Endothelial cell of umbilical vein (primary cell): ENCODE results near the gene RPS6KA4. TPM values are rescaled to one million over a fixed set of nuclear protein-coding genes. Genes with fewer than 3 reads are reported as not detected.

ENCODE experiments used
- BruUV-seq: library from RNA; stranded (reverse); fragments of 400-500 nt; replicated peaks from 2 replicates; lab custom pipeline; 2021; lab: Mats Ljungman, UMichigan
- CTCF ChIA-PET: fragments of 300-600, 350-600 bp; sonication (Branson Sonifier 250); formaldehyde crosslinking; loops from one replicate; lab custom pipeline; 2021; ENCODE audit warnings: antibody characterized with exemption, inconsistent platforms; lab: Charles Lee
- POLR2A ChIA-PET: fragments of 300-600, 350-600 bp; sonication (Branson Sonifier 250); formaldehyde crosslinking; loops from one replicate; lab custom pipeline; 2021; ENCODE audit warnings: antibody characterized with exemption, inconsistent platforms; lab: Charles Lee
- DNase-seq: peaks from one replicate; pipeline ENCODE4 v3.0.0-alpha.2; 2011; ENCODE audit warnings: low read depth, low spot score
- FAIRE-seq: peaks from 2 replicates; lab custom pipeline; 2011; peaks lifted over from hg19 to GRCh38; lab: Jason Lieb, UNC
- H2AFZ ChIP-seq: 2 replicates; pipeline ENCODE4 v1.6.0; 2012; ENCODE audit warnings: low read depth, low read length, control low read depth, inconsistent platforms
- H3K27ac ChIP-seq: 2 replicates; pipeline ENCODE4 v1.5.1; 2011; ENCODE audit warnings: low read depth, mild to moderate bottlenecking, control low read depth, low read length, moderate library complexity; ENCODE audit not compliant: insufficient read depth
- H3K27me3 ChIP-seq, 2 experiments: 2 replicates each; pipeline versions ENCODE4 v1.6.0 to v1.6.1; 2011; ENCODE audit warnings: low read length in 2 of 2, mixed read lengths in 1 of 2; ENCODE audit not compliant: control insufficient read depth in 2 of 2, insufficient read depth in 2 of 2
- H3K36me3 ChIP-seq, 2 experiments: 2 replicates in 1 of 2; 3 replicates in 1 of 2; pipeline ENCODE4 v1.5.1; 2011; ENCODE audit warnings: low read length in 2 of 2, mild to moderate bottlenecking in 1 of 2, moderate library complexity in 1 of 2; ENCODE audit not compliant: control insufficient read depth in 2 of 2, insufficient read depth in 2 of 2; ENCODE audit errors: extremely low read depth in 1 of 2
- H3K4me1 ChIP-seq: 3 replicates; pipeline ENCODE4 v1.5.1; 2011; ENCODE audit warnings: mild to moderate bottlenecking, low read length; ENCODE audit not compliant: control insufficient read depth, insufficient read depth; ENCODE audit errors: extremely low read depth
- H3K4me2 ChIP-seq: 2 replicates; pipeline ENCODE4 v1.6.1; 2011; ENCODE audit warnings: low read length, control low read depth, mixed read lengths; ENCODE audit not compliant: insufficient read depth
- H3K4me3 ChIP-seq, 3 experiments: fragments of 200-600 bp in 1 of 3; sonication (generic), shearing (Covaris generic) in 1 of 3; replicated peaks in 1 of 3; 2 replicates each; pipeline ENCODE4 v1.5.1; 2011 to 2016; ENCODE audit warnings: control low read depth in 3 of 3, low read length in 3 of 3, mild to moderate bottlenecking in 2 of 3, inconsistent platforms in 1 of 3, low read depth in 1 of 3, moderate library complexity in 1 of 3; ENCODE audit not compliant: insufficient read depth in 1 of 3
- H3K79me2 ChIP-seq: 2 replicates; pipeline ENCODE4 v1.6.0; 2012; ENCODE audit warnings: low read length, inconsistent platforms; ENCODE audit not compliant: control insufficient read depth, insufficient read depth
- H3K9ac ChIP-seq: replicated peaks from 2 replicates; pipeline ENCODE3; 2011; ENCODE audit warnings: low read length, control low read depth; ENCODE audit not compliant: insufficient read depth; ENCODE audit errors: extremely low read depth
- H3K9me1 ChIP-seq: replicated peaks from 3 replicates; pipeline ENCODE4 v1.6.0; 2011; ENCODE audit warnings: mild to moderate bottlenecking, low read length; ENCODE audit not compliant: control insufficient read depth, insufficient read depth; ENCODE audit errors: extremely low read depth
- H3K9me3 ChIP-seq: replicated peaks from 2 replicates; pipeline ENCODE4 v1.5.1; 2012; ENCODE audit warnings: low read length, inconsistent platforms; ENCODE audit not compliant: control insufficient read depth, insufficient read depth
- H4K20me1 ChIP-seq: replicated peaks from 2 replicates; pipeline ENCODE3; 2011; ENCODE audit warnings: mild to moderate bottlenecking, low read length; ENCODE audit not compliant: control insufficient read depth, insufficient read depth; ENCODE audit errors: extremely low read depth
- CTCF ChIP-seq, 2 donors: IDR thresholded peaks; 1 replicate in 1 of 2; 2 replicates in 1 of 2; pipeline ENCODE4 v1.5.1; 2011; ENCODE audit warnings: low read length in 2 of 2, mild to moderate bottlenecking in 2 of 2, moderate library complexity in 2 of 2, control low read depth in 1 of 2, inconsistent platforms in 1 of 2, low read depth in 1 of 2; ENCODE audit not compliant: insufficient read depth in 1 of 2; ENCODE audit errors: extremely low read depth in 1 of 2
- EZH2 ChIP-seq: IDR thresholded peaks from 2 replicates; pipeline ENCODE4 v1.6.1; 2012; ENCODE audit warnings: borderline replicate concordance, low read depth, mild to moderate bottlenecking, moderate library complexity, low read length, inconsistent platforms; ENCODE audit not compliant: severe bottlenecking
- FOS ChIP-seq: IDR thresholded peaks from 2 replicates; pipeline ENCODE4 v1.6.1; 2011; ENCODE audit warnings: mild to moderate bottlenecking, low read length, moderate library complexity, borderline replicate concordance; ENCODE audit not compliant: insufficient read depth
- GATA2 ChIP-seq: IDR thresholded peaks from 2 replicates; pipeline ENCODE4 v1.7.0; 2011; ENCODE audit warnings: low read depth, mild to moderate bottlenecking, moderate library complexity, mixed read lengths, low read length; ENCODE audit not compliant: insufficient read length, insufficient read depth
- JUN ChIP-seq: IDR thresholded peaks from 2 replicates; pipeline ENCODE4 v1.6.1; 2011; ENCODE audit warnings: borderline replicate concordance, low read depth; ENCODE audit not compliant: insufficient read length, insufficient read depth
- MAX ChIP-seq: IDR thresholded peaks from 2 replicates; pipeline ENCODE4 v1.6.1; 2011; ENCODE audit not compliant: insufficient read depth, insufficient read length
- MYC ChIP-seq: IDR thresholded peaks from one replicate; pipeline ENCODE4 v1.6.1; 2011; ENCODE audit warnings: mild to moderate bottlenecking, low read depth, low read length
- POLR2A ChIP-seq: IDR thresholded peaks from 2 replicates; pipeline ENCODE4 v1.6.1; 2012; ENCODE audit warnings: low read depth, mild to moderate bottlenecking, control low read depth, low read length
- POLR2AphosphoS5 ChIP-seq: IDR thresholded peaks from 2 replicates; pipeline ENCODE4 v1.6.1; 2012; ENCODE audit warnings: low read depth, mild to moderate bottlenecking, control low read depth, low read length, moderate library complexity; ENCODE audit not compliant: insufficient read depth
- dilution Hi-C: fragments of 300-500 bp; cut with MboI; formaldehyde crosslinking; loops from one replicate; pipeline ENCODE4 v1.15.0; 2019; ENCODE audit warnings: low sequenced_read_pairs; ENCODE audit not compliant: extremely low pct_ligation_motif_present
- intact Hi-C: fragments of 100-400 bp; cut with micrococcal nuclease; formaldehyde crosslinking; loops from one replicate; pipeline ENCODE4 v1.10.0; 2022
- polyA plus RNA-seq, 4 experiments: library from polyadenylated mRNA; depleted of rRNA in 3 of 4; stranded (reverse) in 3 of 4; unstranded in 1 of 4; fragments of >200 nt; gene quantifications; 2 replicates each; pipeline versions ENCODE4 v1.2.1 to v1.2.3, GENCODE V29; 2011 to 2012; ENCODE audit warnings: missing spikeins in 1 of 4
- total RNA-seq: library from RNA; stranded (reverse); gene quantifications from 2 replicates; pipeline ENCODE4 v1.2.3, GENCODE V29; 2021

RPS6KA4 gene
- total and polyA plus RNA-seq, 2 donors (not counting 3 experiments of a cell fraction or from before 2014, with no cell fraction given), result 26.5 to 44.1 TPM

GRCh38 chr11:64349404-64349803 lies 9.6 kb upstream of the RPS6KA4 start:
- DNase-seq, result no peak
- FAIRE-seq, result no peak
- TF ChIP-seq CTCF (IDR thresholded peaks at IDR 0.05; ENCODE audit: extremely low read depth in 1 of 2, insufficient read depth in 1 of 2, low read depth in 1 of 2, low read length in 2 of 2) (no peak), GATA2 (no peak), MYC (no peak), JUN (no peak), MAX (no peak), POLR2AphosphoS5 (no peak), POLR2A (no peak), EZH2 (no peak), FOS (no peak)
- H3K27ac ChIP-seq, result no peak overlapping the region
- no peak overlapping the region for H3K4me3 ChIP-seq
- ChIA-PET POLR2A (no interaction called here), CTCF (interaction anchor here (0.7 to 1.5 kb wide), 3 partner anchors 18 to 45 kb away, joined by 3 to 7 read pairs (median 3); partner anchors contain the start of genes ESRRA and PRDX5)
- H3K9me1 ChIP-seq, result no peaks in the 10 kb centered on the region
- no peak overlapping the region for H2AFZ ChIP-seq
- H3K9me3 ChIP-seq, result no peaks in the 10 kb centered on the region
- dilution Hi-C loops (no loop called here), intact Hi-C loops (no loop called here)
- no peaks in the 10 kb centered on the region for H3K79me2 ChIP-seq
- no peak overlapping the region for H3K9ac ChIP-seq
- H3K4me2 ChIP-seq, result no peak overlapping the region
- H4K20me1 ChIP-seq, result no peaks in the 10 kb centered on the region
- no peaks in the 10 kb centered on the region for H3K4me1 ChIP-seq
- H3K27me3 ChIP-seq, result no peaks in the 10 kb centered on the region
- no peaks in the 10 kb centered on the region for H3K36me3 ChIP-seq
- BruUV-seq, result no TSS peak
